Measurements from ENCODE around the gene RAP1A.

GRCh38 chr1:111727056-111727455, 107.5 kb downstream of the RAP1A start:
- TF ChIP-seq CTCF (IDR thresholded peaks at IDR 0.05; ENCODE audit: low read depth, low read length, poor library complexity, severe bottlenecking): no peak
- no peak for TF ChIP-seq EZH2phosphoT487 (IDR thresholded peaks at IDR 0.05; ENCODE audit: borderline replicate concordance, low read length)

All from DOHH2 (cell line).